C1 segment of cervical spinal cord (tissue), 14 donors: ENCODE measurements around the gene SYT7.

ENCODE experiments used
- DNase-seq, 14 donors: peaks; one replicate each; lab custom pipeline; 2025; lab: John Stamatoyannopoulos, UW

SYT7 gene

GRCh38 chr11:61516675-61517572, 64.0 kb downstream of the SYT7 start:
- peak in 6 of 14 donors; percentile 2 to 34 (median 10) for DNase-seq

- no peak for DNase-seq
These were observed 64.7 kb downstream of the SYT7 start for GRCh38 chr11:61516191-61516590.

DNA sequence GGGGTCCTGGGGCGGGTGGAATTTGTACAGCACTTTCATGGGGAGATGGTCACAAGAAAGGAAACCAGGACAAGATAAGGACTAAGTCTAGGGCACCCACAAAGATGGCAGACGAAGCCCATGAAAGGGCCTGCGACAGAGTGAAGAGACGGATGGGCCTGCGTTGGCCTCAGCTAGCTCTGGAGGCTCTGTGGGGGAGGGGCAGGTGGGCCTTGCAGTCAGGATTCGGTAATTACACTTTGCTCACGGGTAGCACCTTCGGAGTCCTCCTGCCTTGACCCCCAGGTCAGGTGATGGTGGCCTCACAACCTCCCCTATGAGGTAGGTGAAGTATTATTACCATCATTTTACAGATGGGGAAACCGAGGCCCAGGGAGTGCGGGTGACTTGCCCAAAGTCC, 65.2 kb downstream of the SYT7 start:
- no peak for DNase-seq

GRCh38 chr11:61514050-61514917, 66.6 kb downstream of the SYT7 start:
- DNase-seq = no peak

- DNase-seq = no peak
These were observed 67.6 kb downstream of the SYT7 start for GRCh38 chr11:61513143-61513765.

DNA sequence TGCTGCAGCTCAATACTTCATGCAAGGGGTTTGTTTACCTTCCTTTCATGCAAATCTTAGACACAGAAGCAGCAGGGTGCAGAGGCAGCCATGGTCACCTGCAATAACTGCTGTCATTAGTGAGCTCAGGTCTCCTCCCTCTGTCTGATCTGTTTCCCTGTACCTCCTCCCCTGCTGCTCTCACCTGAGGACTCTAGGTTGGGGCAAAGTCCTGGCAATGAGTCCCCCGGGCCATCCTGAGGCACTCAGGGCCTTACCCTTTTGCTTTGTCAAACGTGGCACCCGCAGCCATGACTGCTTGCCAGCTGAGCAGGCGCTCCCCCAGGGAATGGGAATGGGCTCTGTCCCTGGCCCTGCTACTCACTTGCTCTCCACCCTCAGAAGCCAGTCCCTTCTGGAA, 68.4 kb downstream of the SYT7 start:
- no peak for DNase-seq

GRCh38 chr11:61511383-61511782, 69.5 kb downstream of the SYT7 start:
- DNase-seq = no peak

GRCh38 chr11:61510974-61511373, 69.9 kb downstream of the SYT7 start:
- DNase-seq = no peak

- DNase-seq = no peak
These were observed 70.5 kb downstream of the SYT7 start for GRCh38 chr11:61510166-61510919.

GRCh38 chr11:61509043-61510029, 71.5 kb downstream of the SYT7 start:
- DNase-seq = peak in 4 of 14 donors; percentile 1 to 40 (median 26)

GRCh38 chr11:61507962-61508861, 72.7 kb downstream of the SYT7 start, which contains the start of gene LRRC10B:
LRRC10B (plus strand) TSS chr11:61508749; CDS start chr11:61508999, 250 bp downstream.
- no peak for DNase-seq

- DNase-seq = no peak
These were observed 73.7 kb downstream of the SYT7 start for GRCh38 chr11:61507012-61507768.

DNA sequence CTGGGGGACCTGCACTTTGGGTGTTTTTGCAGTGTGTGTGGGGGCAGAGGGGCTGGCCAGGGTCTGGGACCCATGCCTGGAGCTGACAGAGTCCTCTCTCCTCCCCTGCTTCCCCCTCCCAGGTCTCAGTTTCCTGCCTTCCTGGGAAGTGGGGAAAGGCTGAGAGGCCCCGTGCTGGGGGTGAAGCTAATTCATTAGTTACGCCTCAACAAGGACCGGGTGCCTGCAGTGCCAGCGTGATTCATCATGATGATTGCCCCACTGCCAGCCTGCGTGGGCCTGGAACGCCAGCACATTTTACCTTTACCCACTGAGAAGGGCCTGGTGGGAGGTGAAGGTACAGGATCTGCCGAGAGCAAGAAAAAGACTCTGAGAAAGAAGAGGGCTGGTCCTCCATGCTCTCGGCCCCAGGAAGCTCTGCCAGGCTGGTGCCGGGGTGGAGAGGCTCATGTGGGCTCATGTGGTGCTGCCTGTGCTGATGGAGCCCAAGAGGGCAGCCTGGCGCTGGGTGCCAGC, 75.2 kb downstream of the SYT7 start:
- peak in 1 of 14 donors; percentile 1 for DNase-seq

DNA sequence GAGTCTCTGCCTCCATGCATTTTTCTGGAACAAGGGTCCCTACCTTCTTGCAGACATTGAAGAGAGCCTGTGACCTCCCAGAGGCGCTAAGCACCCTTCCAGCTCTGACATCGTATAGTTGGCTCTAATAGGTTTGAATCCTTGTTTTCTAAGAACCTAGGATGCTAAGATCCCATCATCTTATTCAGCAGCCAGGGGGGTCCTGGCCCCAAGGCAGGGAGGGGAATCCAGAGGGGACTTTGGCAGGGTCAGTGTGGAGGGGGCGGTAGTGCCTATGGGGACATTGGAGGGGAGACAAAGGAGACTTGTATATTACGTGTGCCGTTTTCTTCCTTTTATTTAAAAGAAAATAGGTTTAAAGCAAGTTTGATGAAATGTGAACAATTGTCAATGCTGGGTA, 75.8 kb downstream of the SYT7 start:
- DNase-seq = no peak

- DNase-seq = no peak
These were observed 77.6 kb downstream of the SYT7 start for GRCh38 chr11:61503135-61503770.

GRCh38 chr11:61502522-61502921, 78.4 kb downstream of the SYT7 start:
- DNase-seq = no peak

DNA sequence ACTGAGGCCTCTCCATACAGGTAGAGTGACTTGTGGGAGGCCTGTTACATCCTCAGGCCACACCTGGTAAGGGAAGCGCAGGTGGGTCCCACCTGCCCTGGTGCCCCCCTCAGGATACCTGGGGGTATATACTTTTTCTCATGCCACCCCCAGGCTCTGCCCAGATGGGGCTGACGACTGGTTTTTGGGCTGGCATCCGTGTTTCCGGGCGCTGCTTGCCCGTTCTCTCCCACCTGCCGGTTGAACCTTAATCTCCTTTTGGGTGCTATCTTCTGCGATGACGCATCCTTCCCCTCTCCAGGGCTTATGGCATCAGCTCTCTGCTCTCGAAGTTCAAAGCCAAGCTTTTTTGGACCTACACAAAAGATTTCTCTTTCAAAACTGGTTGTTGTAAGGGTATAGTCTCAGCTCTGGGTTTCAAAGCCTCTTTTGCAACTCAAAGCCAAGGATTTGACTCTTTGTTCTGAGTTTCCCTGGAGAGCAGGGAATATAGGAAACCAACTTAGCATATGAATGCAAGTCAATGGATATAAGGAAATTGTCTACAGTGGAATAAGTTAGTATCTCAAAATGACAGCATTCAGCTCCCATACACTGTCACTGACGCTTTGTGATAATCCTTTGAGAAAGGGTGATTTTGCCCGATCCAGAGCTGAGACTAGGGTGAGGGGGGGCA, 80.9 kb downstream of the SYT7 start:
- no peak for DNase-seq
